Hematopoietic multipotent progenitor cell treated with erythropoietin and hydrocortisone succinate and interleukin-3 and kit ligand, for 6 days (in vitro differentiated cells): Measurements from ENCODE around the gene MDM4.
"Not testable (repeated sequence)": the region's sequence is repeated elsewhere in the genome, so short reads cannot be mapped to it uniquely, and the experiment has no call there.

Source experiments
- DNase-seq: peaks from one replicate; pipeline ENCODE4 v3.0.0-alpha.2; 2015

MDM4 gene

DNA sequence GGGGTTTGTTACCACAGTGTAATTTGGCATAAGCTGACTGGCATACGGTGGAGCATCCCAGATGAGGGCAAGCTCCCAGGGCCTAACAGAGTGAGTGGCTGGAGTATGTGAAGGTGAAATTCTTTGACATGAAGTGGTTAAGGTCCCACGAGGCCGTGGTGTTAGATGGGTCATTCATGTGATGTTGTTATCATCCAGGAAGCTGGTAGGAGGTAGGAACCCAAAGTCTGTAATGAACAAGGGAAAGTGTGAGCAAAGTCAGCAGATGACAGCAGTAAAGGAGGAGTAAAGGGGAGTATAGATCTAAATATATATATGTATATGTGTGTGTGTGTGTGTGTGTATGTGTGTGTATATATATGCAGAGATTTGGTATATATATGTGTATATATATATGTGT lies 47.6 kb downstream of the MDM4 start:
- no peak for DNase-seq

DNA sequence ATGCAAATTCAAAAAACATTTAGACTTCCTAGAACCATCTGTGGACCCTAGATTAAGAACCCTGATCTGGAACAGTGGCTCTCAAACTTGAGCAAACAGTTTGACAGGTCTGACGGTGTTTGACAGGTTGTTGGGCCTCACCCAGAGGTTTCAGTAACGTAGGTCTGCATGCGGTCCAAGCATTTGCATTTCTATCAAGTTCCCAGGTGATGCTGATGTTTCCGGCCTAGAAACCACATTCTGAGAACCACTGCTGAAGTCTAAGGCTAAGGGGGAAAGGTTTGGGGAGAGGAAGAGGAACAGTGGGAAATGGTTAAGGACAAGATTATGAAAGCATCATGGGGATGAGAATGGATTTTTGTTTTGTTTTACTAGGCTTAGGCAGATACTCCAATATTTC lies 48.6 kb downstream of the MDM4 start:
- no peak for DNase-seq

DNA sequence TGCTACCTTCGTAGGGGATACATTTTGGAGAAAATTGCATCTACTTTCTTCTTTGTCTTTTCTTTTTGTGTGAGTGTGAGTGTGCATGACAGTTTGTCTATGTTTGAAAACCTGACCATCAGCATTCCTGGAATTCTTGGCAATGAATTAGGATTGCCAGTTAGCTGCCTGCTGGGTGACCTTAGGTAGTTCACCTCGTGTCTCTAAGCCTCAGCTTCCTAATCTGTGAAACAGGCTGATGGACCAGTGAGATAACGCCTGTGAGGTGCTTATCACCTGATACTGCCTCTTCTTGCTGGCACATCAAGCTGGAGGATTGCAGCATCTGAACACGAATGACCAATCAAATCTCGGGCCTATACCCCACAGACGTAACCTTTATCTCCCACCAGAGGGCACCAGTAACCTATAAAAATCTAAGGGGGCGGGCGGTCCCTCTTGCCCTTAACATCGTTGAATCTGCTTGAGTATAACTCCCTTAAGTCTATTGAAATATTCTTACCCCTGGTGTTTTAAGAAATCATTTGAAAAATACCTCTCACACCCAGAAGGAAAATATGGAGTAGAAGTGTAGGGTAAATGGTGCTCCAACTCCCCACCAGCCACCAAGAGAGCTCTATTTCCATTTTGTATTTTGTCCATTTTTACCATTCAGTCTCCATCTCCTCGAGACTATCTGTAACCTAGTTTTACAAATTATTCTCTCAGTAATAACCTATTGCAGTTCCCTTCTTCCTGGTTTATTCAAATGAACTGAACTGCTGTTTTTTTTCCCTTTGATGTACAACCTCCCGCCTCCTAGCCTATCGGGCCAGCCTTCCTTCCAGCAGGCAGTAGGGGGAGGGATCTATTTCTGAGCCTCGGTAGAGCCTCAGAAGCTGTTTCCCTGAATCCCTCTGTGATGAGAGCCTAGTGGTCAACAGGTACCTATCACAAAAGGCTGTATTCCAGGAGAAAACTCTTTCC lies 49.7 kb downstream of the MDM4 start:
- peak; percentile 93 for DNase-seq

DNA sequence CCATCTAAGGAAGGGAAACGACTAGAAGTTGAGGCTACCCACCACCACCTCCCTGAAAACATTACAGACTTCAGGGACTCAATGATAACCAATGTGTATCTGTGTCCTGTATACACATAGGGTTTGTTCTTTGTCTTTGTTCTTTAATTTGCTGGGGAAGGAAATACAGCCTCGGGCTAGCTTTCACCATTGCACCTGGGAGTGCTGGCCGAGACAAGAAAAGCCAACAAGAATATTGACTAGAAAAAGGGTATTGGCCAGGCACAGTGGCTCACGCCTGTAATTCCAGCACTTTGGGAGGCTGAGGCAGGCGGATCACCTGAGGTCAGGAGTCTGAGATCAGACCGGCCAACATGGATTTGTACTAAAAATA lies 50.4 kb downstream of the MDM4 start:
- DNase-seq: no peak

DNA sequence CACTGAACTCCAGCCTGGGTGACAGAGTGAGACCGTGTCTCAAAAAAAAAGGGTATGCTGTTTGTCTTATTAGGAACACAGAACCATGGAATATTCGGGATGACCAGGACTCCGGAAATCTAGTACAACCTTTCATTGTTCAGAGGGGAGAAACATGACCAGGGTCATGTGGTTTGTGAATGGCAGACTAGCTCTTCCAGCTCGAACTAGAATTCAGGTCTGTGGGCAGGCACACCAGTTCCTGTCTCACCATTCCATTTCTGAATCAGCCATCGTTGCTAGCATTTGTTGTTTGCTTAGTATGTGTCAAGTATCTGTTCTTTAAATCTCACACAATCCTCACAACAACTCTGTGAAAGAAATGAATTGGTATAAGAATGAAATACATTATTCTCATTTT lies 50.9 kb downstream of the MDM4 start:
- DNase-seq: no peak

DNA sequence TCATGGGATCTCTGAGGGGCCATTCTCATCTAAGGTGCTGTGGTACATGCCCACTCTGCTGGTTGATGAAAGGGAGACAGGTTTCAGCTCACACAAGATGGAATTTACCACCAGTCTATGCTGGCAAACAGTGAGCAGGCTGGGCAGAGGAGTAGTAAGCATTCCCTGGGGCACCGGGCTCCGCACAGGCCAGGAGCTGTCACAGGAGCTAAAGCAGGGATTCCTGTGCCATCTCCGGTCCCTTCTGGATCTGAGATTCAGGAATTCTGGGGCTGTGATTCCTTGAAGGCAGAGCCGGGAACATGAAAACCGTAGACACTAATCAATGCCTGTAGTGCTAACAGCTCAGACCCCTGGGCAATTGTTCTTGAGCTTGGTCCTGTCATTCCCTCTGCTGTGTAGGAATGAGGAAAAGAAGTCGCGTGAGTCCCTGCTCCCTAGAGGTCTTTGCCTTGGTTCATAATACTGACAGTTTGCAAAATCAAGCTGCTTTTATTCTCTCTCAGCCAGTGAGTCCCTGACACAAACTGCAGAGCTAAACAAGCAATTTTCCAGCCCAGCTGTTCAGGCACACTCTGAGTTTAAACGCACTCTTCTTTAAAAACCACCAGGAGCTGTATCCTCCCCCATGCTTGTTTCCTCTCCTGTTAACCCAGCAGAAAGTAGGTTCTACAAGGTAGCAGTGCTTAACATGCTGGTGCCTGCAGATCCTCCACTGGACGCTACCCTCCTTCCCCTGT lies 52.5 kb downstream of the MDM4 start:
- DNase-seq: no peak

DNA sequence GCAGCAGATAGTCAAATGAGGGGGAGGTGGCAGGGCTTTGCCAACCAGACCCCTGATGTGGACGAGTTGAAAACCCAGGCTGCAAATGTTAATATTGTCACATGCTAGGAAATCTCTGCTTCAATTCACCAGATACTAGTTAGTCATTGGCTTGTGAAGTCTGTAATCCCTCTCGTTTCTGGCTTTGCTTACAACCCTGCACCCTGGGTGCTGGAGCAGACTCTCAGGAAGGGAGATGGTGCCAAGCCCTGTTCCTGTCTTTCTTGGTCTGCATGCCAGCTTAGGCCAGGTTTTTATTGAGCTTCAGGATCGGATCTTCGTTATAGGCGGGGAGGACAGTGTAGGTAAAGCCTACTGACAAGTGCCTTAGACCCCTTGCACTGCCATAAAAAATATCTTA lies 53.3 kb downstream of the MDM4 start:
- no peak for DNase-seq

DNA sequence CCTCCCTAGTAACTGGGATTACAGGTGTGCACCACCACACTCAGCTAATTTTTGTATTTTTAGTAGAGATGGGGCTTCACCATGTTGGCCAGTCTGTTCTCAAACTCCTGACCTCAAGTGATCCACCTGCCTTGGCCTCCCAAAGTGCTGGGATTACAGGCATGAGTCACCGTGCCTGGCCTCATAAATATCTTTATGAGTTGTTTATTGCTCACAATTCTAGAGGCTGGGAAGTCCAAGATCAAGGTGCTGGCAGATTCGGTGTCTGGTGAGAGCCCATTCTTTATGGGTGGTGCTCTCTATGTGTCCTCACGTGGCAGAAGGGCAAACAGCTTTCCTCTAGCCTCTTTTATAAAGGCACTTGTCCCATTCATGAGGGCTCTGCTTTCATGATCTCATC lies 53.8 kb downstream of the MDM4 start:
- not testable (repeated sequence) for DNase-seq

DNA sequence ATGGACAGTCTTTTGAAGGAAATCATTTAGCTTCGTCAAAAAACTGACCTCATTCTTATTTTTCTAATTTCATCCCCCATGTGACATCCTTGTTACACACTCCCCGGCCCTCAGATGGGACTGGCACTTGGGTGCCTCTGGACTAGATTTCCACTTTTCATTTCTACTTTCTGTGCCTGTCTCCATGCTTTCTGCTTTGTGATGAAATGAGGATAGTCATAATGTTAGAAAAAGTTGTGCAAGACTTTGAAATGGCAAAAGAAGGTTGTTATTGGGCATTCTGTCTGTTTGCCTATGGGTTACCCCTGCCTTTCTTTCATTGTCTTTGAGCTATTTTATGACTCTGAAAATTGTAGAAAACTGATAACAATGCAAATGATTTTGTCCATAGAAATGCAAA lies 54.9 kb downstream of the MDM4 start:
- DNase-seq: no peak

DNA sequence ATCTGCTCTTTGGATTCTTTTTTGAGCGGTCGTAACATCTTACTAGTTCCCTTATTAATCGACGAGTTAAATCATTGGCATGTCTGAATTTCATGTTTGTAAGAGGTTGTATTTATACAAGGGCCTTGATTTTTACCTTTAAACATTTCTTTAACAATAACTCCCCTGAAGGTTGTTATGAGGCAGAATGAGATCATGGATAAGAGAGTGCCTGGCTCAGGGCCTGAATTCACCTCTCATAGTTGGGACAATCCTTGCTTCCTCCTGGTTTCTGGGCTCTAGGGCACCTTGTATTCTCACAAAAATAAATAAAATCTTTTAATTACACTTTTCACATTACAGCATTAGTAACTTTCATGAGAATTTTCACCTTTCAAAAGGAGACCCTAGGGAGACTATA lies 55.4 kb downstream of the MDM4 start:
- no peak for DNase-seq

DNA sequence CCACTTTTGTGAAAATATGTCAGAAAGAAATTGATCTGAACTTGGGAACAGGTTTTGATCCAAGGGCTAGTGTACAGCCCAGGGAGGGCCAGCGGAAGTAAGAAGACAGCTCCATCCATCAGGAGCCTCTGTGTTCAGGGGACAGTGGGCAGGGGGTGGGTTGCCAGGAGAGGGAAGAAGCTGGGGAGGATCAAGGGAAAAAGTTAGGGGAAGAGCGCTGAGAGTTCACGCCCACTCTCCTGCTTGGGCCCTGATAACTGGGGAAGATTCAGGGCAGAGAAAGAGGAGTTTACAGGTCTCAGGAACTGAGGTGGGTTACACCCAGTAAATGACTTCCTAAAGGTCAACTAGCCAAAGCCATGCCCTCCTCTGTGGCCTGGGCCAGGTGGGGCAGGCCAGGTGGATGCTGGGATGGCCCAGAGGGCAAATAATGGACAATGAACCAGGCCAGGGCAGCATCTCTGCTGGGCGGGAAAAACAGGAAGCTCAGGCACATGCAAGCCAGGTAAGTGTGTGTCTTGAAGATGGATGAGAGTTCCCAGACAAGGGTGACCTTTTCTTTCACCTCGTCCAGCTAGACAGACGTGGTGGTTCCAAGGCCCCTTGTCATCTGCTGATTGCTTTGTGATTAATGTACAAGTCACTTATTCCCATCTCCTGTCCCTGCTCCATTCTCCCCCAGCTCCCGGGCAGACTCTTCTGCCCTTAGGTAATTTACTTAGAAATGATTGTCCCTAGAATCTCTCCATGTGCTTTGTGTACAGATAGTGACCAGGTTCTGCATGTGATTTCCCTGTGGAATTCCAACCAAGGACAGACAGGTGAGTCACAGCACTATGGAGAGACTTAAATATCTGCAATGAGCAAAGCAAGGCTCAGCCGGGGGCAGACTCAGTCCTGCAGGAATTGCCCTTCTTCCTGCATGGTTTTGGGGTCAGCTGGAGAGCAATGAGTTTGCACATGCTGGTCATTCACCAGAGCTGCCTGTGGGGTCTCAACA lies 57.0 kb downstream of the MDM4 start:
- no peak for DNase-seq

DNA sequence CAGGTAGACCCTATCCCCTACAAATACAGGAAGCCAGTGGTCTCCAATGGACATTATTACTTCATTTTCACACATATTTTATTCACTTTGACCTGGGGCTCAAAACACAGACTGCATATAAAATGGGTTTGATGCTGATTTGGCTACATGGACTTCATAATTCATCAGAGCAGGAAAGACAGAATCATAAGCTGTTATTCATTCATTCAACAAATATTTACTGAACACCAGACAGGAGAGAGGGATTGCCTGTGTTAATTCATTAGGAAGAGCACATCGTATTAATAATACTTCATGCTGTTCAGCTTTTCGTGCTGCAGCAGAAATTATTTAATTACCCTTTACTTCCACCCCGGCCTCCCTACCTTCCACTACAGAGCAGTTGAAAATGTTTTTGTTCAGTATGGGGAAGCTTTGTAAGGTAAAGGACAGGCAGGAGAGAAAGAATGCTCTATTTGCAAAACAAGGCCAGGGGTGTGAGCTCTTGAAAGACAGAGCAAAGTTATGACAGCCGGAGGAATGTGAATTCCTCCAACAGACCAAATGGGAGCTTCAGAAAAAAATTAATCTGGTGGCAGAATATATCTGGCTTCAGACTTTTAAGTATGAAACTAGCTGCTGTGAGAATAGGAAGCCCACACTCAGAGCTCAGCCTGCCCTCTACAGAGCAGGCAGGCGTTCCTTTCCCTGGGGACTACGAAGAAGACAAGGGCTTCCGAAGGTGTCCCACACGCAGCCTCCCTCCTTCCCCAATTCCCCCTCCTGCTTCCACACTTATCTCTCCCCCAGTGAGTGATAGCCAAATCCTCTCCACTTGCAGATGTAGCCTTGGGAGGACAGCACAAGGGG lies 58.0 kb downstream of the MDM4 start:
- no peak for DNase-seq

DNA sequence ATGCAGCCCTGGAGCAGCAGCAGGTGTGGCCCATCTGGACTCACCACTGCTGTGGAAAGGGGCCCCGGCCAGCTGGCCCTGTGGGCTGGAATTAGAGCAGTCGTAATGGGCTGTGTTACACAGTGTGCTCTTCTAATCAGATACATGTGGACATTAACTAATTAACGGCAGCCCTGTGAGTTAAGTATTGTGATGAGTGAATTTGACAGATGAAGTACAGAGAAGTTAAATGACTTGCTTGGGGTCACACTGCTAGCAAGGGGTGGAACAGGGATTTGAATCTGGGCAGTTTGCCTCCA lies 58.6 kb downstream of the MDM4 start:
- DNase-seq: no peak

DNA sequence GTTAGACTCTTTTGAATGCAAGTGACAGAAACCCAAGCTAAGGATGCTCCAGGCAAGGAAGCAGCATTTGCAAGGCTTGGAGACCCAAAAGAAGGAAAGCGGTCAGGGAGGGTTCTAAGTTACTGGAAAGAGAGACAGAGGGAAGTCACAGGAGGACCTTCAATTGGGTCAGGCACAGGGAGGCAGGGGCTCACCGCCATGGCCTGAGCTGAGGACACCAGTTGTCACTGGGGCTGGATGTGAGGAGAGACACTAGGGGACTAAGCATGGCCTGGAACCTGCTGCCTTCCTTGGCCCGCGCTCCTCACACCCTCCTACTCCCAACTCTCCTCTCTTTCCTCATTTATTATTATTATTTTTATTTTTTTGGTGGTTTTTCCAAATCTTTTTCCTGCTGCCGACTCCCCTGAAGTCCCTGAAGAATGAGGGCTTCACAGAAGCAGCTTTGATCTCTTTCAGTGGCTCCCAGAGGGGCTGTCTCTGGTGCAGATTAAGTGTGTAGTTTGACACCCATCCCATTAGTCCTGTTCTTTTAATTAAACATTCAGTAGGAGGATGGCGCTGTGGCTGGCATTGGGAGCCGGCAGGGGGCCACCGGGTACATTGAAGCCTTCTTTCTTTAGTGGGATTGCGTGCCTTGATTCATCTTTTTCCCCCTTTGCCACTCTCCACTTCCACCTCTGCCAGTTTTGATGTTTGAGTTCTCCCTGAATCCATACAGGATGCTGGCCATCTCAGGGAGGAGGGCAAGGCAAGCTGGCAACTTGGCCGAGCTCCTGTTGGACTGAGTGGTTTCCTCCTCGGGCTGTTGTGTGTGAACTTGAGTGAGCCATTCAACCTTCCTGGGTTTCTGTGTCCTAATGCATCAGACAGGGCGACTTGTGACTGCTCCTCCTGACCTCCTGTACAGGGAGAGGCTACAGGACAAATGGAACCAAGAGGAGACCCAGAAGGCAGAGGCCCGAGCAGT lies 59.3 kb downstream of the MDM4 start:
- no peak for DNase-seq

DNA sequence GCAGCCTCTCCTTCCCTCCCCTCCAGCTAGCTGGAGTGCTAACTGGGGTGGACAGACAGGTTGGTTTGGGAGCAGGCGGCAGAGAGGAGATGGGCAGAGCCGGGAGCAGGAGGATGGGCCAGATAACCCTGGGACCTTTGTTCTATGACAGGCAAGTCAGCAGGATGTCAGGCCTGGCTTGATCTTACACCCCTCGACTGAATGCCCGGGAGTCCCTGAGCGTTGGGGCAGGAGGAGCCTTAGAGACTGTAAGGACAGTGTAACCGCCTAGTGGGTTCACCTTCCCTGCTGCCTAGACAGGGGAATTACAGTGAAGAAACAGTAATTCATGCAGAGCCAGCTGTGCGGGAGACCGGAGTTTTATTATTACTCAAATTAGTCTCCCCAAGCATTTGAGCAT lies 60.2 kb downstream of the MDM4 start:
- no peak for DNase-seq

DNA sequence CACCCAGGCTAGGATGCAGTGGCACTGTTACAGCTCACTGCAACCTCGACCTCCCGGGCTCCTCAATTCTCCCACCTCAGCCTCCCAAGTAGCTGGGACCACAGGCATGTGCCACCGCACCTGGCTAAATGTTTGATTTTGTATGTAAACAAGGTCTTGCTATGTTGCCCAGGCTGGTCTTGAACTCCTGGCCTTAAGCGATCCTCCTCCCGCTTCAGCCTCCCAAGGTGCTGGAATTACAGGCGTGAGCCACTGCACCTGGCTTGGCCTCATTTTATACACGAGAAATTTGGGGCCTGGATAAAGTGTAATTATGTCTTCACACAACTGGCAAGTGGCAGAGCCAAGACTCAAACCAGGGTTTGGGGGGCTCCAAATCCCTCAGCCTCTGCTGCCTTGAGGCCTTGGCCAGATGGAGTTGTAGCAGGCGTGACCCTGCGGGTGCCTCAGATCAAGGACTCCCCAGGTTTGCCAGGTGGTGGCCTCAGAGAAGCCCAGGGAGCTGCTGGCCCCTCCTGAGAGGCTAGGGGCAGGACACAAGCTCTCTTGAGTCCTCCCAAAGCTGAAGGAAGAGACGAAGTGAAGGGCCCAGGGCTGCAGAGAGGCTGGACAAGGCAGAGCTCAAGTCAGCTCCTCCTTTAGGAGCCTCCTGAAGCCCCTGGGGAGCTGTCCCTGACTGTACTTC lies 61.7 kb downstream of the MDM4 start:
- no peak for DNase-seq

DNA sequence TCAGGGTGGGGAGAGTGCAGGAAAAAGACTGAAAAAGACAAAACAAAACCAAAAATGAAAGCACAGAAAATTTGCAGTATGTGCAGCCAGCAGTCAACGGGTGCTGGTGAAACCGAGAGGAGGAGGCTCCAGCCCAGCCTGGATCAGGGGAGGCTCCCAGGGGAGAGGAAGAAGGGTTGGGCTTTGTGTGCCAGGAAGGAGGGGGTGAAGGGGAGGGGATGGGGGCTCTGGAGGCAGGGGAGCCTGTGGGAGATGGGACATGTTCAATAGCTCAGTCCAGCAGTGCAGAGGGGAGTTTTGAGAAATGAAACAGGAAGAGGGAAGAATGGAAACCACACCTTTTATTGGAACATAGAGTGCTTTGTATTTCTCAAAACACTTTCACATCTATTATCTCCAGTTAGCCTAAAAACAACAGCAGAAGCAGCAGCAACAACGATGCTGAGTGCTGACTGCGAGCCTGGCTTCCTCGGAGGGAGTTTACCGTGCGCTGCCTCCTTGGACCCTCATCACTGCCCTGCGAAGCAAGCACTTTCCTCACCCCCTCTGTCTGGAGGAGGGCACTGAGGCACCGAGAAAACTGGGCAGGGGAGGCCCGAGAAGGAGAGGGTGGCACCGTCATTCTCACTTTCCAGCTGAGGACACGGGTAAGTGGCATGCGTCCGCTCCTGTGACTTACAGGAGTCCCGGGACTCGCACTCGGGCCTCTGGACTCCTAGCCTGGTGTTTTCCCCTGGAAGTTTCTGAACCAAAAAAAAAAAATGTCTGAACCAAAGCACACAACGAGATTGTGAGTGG lies 62.9 kb downstream of the MDM4 start:
- DNase-seq: no peak

DNA sequence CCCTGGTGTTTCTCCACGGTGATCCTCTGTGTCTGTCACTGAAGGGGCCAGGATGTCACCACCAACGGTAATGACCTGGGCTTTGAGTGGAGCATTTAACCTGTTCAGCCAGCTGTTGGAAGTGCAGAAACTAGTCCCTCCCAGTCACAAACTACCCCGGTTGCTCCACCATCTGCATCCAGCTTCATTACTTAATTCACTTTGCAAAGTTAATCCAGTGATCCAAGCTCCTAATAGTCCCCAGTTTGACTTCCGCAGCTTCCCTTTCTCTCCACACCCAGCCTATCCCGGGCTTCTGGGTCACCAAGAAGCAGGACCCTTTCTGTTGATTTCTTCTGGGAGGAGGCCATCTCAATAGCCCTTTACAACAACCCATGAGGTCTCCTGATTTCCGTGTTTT lies 63.5 kb downstream of the MDM4 start:
- DNase-seq: no peak

DNA sequence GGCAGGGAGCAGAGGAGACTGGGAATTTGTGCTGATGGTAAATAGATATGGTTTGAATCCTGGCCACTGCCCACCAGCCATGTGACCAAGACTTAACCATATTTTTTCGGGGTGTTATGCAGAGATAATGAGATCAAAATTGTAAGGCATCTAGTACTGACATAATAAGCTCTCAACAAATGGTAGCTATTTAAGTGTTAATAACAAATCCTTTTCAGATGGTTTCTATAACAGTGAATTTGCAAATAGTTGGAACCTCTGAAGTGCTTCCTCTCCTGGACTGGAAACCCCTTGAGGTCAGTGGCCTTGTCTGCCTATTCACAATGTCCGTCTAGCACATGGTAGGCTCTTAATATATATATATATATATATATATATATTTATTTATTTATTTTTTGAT lies 64.7 kb downstream of the MDM4 start:
- DNase-seq: no peak

DNA sequence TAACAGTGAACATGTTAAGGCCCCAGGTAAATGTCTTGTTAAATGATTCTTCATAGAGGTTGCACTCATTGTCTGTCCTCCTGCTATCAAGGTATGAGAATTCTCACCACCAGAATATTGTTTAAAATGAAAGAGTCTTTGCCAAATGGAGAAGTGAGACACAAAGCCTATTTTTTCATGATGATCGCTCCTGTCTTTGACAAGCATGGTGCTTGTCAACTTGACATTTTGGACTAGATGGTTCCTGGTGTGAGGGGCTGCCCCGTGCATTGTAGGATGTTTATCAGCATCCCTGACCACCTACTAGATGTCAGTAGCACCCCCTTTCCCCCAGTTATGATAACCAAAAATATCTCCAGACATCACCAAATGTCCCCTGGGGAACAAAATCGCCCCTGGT lies 65.6 kb downstream of the MDM4 start:
- DNase-seq: no peak
